HG02981 (cell line): Measurements from ENCODE around the gene OR2D3.
"Not testable (repeated sequence)": the region's sequence is repeated elsewhere in the genome, so short reads cannot be mapped to it uniquely, and the experiment has no call there.

ENCODE experiments used
- ATAC-seq: cut with Tn5 transposase; IDR thresholded peaks from one replicate; pipeline ENCODE4 v1.9.1; 2021; ENCODE audit warnings: mild to moderate bottlenecking, moderate library complexity; ENCODE audit not compliant: unreplicated experiment

OR2D3 gene

DNA sequence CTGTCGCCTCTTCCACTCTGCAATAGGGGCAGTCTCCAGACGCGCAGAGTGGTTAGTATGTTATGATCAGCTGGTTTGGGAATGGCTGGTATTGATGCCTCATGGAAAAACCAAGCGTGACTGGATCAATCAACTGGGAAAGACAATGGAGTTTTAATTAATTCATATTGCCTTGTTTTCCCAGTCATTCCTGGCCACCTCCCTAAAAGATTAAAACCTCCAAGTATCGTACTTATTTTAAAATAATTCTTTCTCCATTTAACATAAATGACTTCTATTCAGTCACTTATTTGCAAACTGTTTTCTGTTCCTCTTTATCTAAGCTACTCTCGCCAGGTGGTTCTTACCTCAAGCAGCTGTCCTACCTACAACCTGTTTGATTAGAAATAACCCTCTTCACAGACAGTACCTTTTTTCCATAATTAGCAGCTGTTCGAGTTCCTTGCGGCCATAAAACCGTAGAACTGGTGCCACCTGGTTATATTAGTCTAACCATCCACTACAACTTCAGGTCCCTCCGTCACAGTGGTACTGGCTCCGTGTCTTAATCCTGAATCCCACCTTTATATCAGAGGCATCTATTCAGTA is 6.3 kb downstream of the OR2D3 start:
- peak; percentile 75 for ATAC-seq

DNA sequence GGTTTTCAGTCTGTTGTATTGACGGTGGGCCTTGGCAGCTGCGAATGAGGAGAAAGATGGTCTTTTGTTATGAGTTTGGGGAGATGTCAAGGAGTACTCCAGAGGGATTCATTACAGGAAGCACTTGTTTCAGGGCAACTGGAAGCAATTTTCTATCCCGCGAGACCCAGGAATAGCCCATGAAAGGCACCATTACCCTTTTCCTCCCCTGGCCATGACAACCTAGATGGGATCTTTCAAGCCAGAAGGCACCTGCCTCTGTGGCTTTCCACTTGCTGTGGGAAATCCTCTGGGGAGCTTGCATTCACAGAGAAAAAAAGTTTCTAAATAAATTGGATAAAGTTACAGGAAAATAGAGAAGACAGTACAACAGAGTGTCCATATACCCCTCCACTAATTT is 8.1 kb downstream of the OR2D3 start:
- ATAC-seq: no peak

DNA sequence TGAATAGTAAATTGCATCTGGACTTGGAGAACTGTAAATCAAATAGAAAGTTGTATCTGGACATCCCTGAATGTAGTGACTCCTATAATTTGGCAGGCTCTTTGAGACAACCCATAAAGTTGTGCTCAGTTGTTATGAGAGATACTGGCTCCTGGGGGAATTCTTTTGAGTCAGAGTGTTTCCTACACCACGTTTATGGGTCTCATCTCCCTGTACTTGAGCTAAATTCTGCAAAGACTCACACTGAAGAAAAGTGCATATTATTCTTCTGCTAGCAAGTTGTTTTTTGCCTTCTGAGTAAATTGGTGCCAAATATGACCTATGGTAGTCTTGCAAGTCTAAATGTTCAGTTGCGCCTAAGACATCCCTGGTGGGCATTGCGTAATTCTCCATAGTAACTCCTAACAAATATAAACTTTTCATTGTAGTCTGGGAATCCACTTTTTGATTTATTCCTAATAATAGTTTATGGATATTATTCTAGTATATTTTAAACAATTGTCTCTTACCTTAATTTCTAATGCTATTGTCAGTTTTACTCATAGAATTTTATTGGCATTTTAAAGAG is 10.4 kb downstream of the OR2D3 start:
- ATAC-seq: no peak

DNA sequence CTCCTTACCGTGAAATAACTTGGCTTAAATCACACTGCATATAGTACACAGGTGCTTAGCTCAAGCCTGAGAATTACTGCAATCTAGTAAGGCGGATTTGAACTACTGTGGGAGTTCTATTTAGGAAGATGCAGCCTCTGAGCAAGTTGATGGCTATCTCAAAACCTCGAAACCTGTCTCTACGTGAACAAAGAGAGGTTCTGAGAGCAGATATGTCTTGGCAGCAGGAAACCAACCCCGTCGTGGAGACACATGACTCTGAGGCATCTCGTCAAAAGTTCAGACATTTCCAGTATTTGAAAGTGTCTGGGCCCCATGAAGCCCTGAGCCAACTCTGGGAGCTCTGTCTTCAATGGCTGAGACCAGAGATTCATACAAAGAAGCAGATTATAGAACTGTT is 11.3 kb downstream of the OR2D3 start:
- no peak for ATAC-seq

DNA sequence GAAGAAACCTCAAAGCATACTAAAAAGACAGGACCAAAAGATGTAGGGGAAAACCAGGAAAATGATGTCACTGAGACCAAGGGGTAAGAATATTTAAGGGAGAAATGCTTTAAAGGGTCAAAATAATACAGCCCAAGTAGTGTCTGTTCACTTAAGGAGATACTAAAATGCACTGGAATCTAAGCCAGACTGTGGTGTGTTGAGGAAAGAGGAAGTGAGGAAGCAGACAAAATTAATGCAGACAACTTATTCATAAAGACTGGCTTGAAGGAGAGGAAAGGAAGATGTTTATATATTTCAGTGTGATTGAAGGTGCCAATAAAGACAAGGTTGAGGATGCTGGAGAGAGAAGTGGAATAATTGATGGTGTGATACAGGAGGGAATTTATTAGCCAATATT is 21.2 kb downstream of the OR2D3 start:
- ATAC-seq: no peak

DNA sequence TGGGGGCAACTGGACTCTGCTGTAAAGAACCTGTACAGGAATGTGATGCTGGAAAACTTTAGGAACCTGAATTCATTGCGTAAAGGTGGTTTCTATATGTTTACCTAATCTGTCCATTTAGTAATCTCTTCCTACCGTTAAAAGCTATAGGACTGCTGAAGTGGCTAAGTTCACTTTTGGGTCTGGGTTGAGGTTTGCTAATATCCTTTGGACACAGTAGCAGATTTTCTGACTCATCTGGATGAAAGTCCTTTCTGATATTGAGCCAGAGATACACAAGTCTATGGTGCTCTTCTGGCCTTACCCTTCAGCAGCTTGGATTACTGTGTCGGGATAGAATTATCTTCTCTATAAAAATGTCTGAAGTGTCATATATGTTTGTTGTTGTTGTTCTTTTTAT is 22.3 kb downstream of the OR2D3 start:
- ATAC-seq: no peak

DNA sequence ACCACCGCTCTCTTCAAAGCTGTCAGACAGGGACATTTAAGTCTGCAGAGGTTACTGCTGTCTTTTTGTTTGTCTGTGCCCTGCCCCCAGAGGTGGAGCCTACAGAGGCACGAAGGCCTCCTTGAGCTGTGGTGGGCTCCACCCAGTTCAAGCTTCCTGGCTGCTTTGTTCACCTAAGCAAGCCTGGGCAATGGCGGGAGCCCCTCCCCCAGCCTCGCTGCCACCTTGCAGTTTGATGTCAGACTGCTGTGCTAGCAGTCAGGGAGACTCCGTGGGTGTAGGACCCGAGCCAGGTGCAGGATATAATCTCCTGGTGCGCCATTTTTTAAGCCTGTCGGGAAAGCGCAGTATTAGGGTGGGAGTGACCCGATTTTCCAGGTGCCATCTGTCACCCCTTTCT is 33.4 kb downstream of the OR2D3 start:
- not testable (repeated sequence) for ATAC-seq

DNA sequence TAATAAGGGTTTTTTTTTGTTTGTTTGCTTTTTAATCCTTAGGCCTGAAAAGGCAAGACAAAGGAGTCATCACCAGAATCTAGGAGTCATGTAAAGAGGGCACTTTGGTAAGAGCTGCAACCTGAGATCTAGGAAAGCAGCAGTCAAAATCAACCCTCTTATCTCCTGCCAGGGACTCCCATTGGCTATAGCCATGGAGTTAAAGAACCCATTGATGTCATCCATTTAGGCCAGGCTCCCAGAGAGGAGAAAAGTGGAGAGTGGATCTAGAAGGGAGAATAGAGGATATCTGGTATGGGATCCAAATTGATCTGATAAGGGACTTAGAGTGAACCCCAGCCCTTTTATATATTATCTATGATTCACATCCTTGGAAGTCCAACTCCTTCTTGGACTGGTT is 41.3 kb downstream of the OR2D3 start:
- ATAC-seq: no peak

DNA sequence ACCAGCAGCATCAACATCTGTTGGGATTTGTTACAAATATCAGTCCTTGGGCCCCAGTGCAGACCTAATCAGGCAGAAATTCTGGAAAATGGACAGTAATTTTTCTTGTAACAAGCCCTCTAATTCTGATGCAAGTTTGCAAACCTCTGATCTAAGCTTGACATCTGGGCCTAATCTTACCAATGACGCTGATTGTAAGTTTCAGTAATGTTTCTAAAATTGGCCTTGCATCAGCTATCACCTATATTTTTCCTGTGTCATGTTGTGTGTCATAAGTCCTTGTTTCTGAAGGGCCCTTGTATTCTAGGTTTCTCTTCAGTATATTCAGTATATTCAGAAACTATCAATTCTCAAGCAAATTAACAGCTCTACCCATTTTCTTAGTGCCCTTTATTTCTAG is 41.9 kb downstream of the OR2D3 start:
- peak; percentile 70 for ATAC-seq

DNA sequence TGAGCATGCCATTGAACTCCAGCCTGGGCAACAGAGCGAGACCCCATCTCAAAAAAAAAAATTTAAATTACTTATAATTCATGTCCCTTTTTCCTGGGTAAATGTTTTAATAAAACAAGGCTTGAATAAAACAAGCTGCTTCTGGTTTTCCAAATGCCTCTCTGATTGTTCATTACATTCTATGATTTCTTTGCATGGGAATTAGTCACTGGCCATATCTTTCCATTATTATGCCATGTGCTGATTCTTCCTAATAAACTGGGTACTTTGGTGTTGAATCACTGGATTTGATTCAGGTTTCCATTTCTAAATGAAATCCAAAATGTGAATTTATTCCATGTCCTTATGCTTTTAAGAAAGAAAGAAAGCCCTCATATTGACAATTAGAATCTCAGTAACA is 48.0 kb downstream of the OR2D3 start:
- ATAC-seq: no peak

DNA sequence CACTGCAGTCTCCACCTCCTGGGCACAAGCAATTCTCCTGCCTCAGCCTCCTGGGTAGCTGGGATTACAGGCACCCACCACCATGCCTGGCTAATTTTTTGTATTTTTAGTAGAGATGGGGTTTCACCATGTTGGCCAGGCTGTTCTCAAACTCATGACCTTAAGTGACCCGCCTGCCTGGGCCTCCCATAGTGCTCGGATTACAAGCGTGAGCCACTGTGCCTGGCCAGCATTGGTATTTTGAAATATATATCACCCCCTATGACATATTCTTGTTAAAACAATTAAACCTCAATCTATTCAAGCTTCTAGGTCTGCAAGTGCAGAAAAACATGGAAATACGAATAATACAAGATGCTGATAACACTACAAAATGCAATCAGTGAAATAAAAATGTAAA is 49.1 kb downstream of the OR2D3 start:
- ATAC-seq: not testable (repeated sequence)
